Measurements from ENCODE around the gene COL5A1. TPM values are rescaled to one million over a fixed set of nuclear protein-coding genes. Genes with fewer than 3 reads are reported as not detected.

The COL5A1 gene
- polyA plus RNA-seq, 3 donors = 70.5 to 77.2 (median 77.0) TPM

- no peak for DNase-seq (ENCODE audit: low read depth in 3 of 3, low spot score in 2 of 3)
Observed at GRCh38 chr9:134861595-134862334, 220.2 kb downstream of the COL5A1 start.

- DNase-seq (ENCODE audit: low read depth in 3 of 3, low spot score in 2 of 3) = no peak
Observed at GRCh38 chr9:134863306-134863902, 221.8 kb downstream of the COL5A1 start.

GRCh38 chr9:134863941-134864820 lies 222.6 kb downstream of the COL5A1 start:
- DNase-seq (ENCODE audit: low read depth in 3 of 3, low spot score in 2 of 3) = no peak

- DNase-seq (ENCODE audit: low read depth in 3 of 3, low spot score in 2 of 3) = no peak
Observed at GRCh38 chr9:134864821-134865190, 223.2 kb downstream of the COL5A1 start.

- no peak for DNase-seq (ENCODE audit: low read depth in 3 of 3, low spot score in 2 of 3)
Observed at GRCh38 chr9:134867917-134868750, 226.5 kb downstream of the COL5A1 start.

- DNase-seq (ENCODE audit: low read depth in 3 of 3, low spot score in 2 of 3) = no peak
Observed at GRCh38 chr9:134868751-134869553, 227.3 kb downstream of the COL5A1 start.

GRCh38 chr9:134869554-134870300 lies 228.1 kb downstream of the COL5A1 start:
- DNase-seq (ENCODE audit: low read depth in 3 of 3, low spot score in 2 of 3) = no peak

GRCh38 chr9:134870301-134870694 lies 228.7 kb downstream of the COL5A1 start:
- no peak for DNase-seq (ENCODE audit: low read depth in 3 of 3, low spot score in 2 of 3)

GRCh38 chr9:134870746-134871662 lies 229.4 kb downstream of the COL5A1 start:
- no peak for DNase-seq (ENCODE audit: low read depth in 3 of 3, low spot score in 2 of 3)

GRCh38 chr9:134871697-134872340 lies 230.2 kb downstream of the COL5A1 start:
- DNase-seq (ENCODE audit: low read depth in 3 of 3, low spot score in 2 of 3) = peak; percentile 43 to 60 (median 47)

- DNase-seq (ENCODE audit: low read depth in 3 of 3, low spot score in 2 of 3) = no peak
Observed at GRCh38 chr9:134872482-134873231, 231.1 kb downstream of the COL5A1 start.

- no peak for DNase-seq (ENCODE audit: low read depth in 3 of 3, low spot score in 2 of 3)
Observed at GRCh38 chr9:134875371-134875770, 233.8 kb downstream of the COL5A1 start.

- DNase-seq (ENCODE audit: low read depth in 3 of 3, low spot score in 2 of 3) = no peak
Observed at GRCh38 chr9:134877541-134877940, 235.9 kb downstream of the COL5A1 start.

- no peak for DNase-seq (ENCODE audit: low read depth in 3 of 3, low spot score in 2 of 3)
Observed at GRCh38 chr9:134879664-134880483, 238.3 kb downstream of the COL5A1 start.

- no peak for DNase-seq (ENCODE audit: low read depth in 3 of 3, low spot score in 2 of 3)
Observed at GRCh38 chr9:134880484-134881312, 239.1 kb downstream of the COL5A1 start, which contains the start of gene FCN2. Gene FCN2 (plus strand): TSS chr9:134880810. CDS start chr9:134880822, 12 bp downstream.

Data from right renal cortex interstitium (tissue), 3 donors.